ENCODE data around the gene NEAT1. TPM values are rescaled to one million over a fixed set of nuclear protein-coding genes. Genes with fewer than 3 reads are reported as not detected.

Gene NEAT1
- total and polyA plus RNA-seq, 9 of the 15 experiments (the other 6 are each of a cell fraction or from before 2014, with no cell fraction given): 20.1 to 389 (median 62.8) TPM

DNA sequence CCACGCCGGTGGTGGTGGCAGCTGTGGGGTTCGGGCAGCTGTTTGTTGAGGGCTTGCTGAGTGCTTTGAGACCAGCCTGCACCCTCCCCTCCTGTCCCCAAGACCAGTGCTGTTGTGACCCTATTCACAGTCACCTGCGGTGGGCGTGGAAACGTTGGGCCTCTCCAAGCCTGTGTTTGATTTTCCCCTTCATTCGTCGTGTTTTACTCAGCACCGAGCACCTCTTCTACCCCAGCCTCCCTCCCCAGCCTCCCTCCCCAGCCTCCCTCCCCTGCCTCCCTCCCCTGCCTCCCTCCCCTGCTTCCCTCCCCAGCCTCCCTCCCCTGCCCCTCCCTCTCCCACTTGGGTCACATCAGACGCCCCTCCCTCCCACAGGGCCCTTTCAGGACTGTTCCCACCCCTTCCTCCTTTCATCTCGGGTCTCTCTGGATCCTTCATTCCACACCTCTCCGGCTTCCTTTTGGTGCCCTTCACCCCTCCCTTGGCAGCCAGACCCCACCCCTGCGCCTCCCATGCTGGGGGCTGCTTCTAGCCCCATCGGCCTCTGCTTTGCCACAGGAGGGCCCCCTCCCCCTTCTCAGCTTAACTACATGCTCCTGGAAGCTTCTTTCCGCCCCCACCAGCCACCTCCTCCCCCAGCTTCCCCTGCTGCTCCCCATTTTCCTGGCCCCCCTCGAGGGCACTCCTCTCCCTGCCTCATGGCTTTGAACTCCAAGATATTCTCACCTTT is 21.4 kb upstream of the NEAT1 start:
- ATAC-seq (peak; percentile 28; the same call in 2 of the 3 replicates), FAIRE-seq (no peak), DNase-seq (ENCODE audit: extremely low read depth in 1 of 4, low spot score in 3 of 4) (peak in 1 of 4 experiments; percentile 39)
- Histone ChIP-seq H3K9me1 (ENCODE audit: control insufficient read depth, insufficient read depth, low read length) (no peaks in the 10 kb centered on the region), H2AFZ (ENCODE audit: low read depth, low read length) (no peak overlapping the region), H4K20me1 (replicated peaks; ENCODE audit: control insufficient read depth, insufficient read depth, low read length) (0 out of 2 replicates have a peak, but pooled peaks cover 4% of the 10 kb centered on the region), H3K36me3 (ENCODE audit: control insufficient read depth, insufficient read depth, low read length) (peaks cover 80% of the 10 kb centered on the region), H3K4me2 (ENCODE audit: insufficient read depth, low read length) (no peak overlapping the region), H3K9me3 (replicated peaks; ENCODE audit: control insufficient read depth, insufficient read depth, low read depth, low read length) (no peaks in the 10 kb centered on the region), H3K79me2 (ENCODE audit: control insufficient read depth, insufficient read depth, low read length) (no peaks in the 10 kb centered on the region), H3K27ac (ENCODE audit: extremely low read depth, low read depth, low read length) (no peak overlapping the region), H3K27me3 (ENCODE audit: control insufficient read depth in 2 of 2, insufficient read depth in 2 of 2, low read length in 2 of 2) (no peaks in the 10 kb centered on the region), H3K9ac (ENCODE audit: insufficient read depth in 1 of 2, low read depth in 2 of 2, low read length in 2 of 2) (peak overlapping the region in 1 of 2 experiments; percentile 79; a peak in 2 of 4 replicates), H3K4me3 (no peak overlapping the region), H3K4me1 (replicated peaks in 1 of 2; ENCODE audit: control insufficient read depth in 2 of 2, insufficient read depth in 2 of 2, low read length in 2 of 2) (peaks cover 9 to 61% of the 10 kb centered on the region in 2 experiments)
- peak; percentile 62 for TF ChIP-seq EGR1 (conservative IDR thresholded peaks at IDR 0.05)
- TF ChIP-seq ZNF76 (CRISPR knock-in tag; IDR thresholded peaks at IDR 0.05; ENCODE audit: borderline replicate concordance): no peak
- WGBS (ENCODE audit: insufficient coverage, low coverage, missing lambda C conversion rate): 76% methylated on average over 8 of the region's 16 CpGs
- intact Hi-C loops (cut with micrococcal nuclease) (no loop called here), in situ Hi-C loops (cut with MboI) (no loop called here)
- ChIA-PET CTCF (ENCODE audit: low intra/inter-chr PET ratio) (no interaction called here), POLR2A (interaction anchor here (0.7 to 12.2 kb wide), 9 partner anchors 11 to 101 kb away, joined by 3 to 185 read pairs (median 5); partner anchors contain the start of genes FRMD8, MALAT1 and NEAT1)
- no TSS peak for BruUV-seq (replicated peaks)

- H3K4me3 ChIP-seq: no peak overlapping the region
- FAIRE-seq: no peak
- H3K4me1 ChIP-seq (replicated peaks in 1 of 2; ENCODE audit: control insufficient read depth in 2 of 2, insufficient read depth in 2 of 2, low read length in 2 of 2): peaks cover 9 to 58% of the 10 kb centered on the region in 2 experiments
- no peak overlapping the region for H3K4me2 ChIP-seq (ENCODE audit: insufficient read depth, low read length)
- no peak overlapping the region for H3K27ac ChIP-seq (ENCODE audit: extremely low read depth, low read depth, low read length)
- 0 out of 2 replicates have a peak, but pooled peaks cover 4% of the 10 kb centered on the region for H4K20me1 ChIP-seq (replicated peaks; ENCODE audit: control insufficient read depth, insufficient read depth, low read length)
- in situ Hi-C loops (cut with MboI) (no loop called here), intact Hi-C loops (cut with micrococcal nuclease) (no loop called here)
- WGBS (ENCODE audit: insufficient coverage, low coverage, missing lambda C conversion rate): 95% methylated on average over 9 of the region's 10 CpGs
- POLR2A ChIA-PET: interaction anchor here (0.8 to 12.2 kb wide), 5 partner anchors 19 to 103 kb away, joined by 3 to 185 read pairs (median 10); partner anchors contain the start of genes MALAT1, NEAT1 and SLC25A45
- no peaks in the 10 kb centered on the region for H3K9me3 ChIP-seq (replicated peaks; ENCODE audit: control insufficient read depth, insufficient read depth, low read depth, low read length)
- H3K27me3 ChIP-seq (ENCODE audit: control insufficient read depth in 2 of 2, insufficient read depth in 2 of 2, low read length in 2 of 2): no peaks in the 10 kb centered on the region
- no TSS peak for BruUV-seq (replicated peaks)
- H3K36me3 ChIP-seq (ENCODE audit: control insufficient read depth, insufficient read depth, low read length): peaks cover 78% of the 10 kb centered on the region
- no peaks in the 10 kb centered on the region for H3K9me1 ChIP-seq (ENCODE audit: control insufficient read depth, insufficient read depth, low read length)
- no peak for DNase-seq (ENCODE audit: extremely low read depth in 1 of 4, low spot score in 3 of 4)
- H2AFZ ChIP-seq (ENCODE audit: low read depth, low read length): no peak overlapping the region
- CTCF ChIA-PET (ENCODE audit: low intra/inter-chr PET ratio): no interaction called here
- no peaks in the 10 kb centered on the region for H3K79me2 ChIP-seq (ENCODE audit: control insufficient read depth, insufficient read depth, low read length)
- no peak overlapping the region for H3K9ac ChIP-seq (ENCODE audit: insufficient read depth in 1 of 2, low read depth in 2 of 2, low read length in 2 of 2)
- ATAC-seq: no peak
- TF ChIP-seq, protein P1, sequence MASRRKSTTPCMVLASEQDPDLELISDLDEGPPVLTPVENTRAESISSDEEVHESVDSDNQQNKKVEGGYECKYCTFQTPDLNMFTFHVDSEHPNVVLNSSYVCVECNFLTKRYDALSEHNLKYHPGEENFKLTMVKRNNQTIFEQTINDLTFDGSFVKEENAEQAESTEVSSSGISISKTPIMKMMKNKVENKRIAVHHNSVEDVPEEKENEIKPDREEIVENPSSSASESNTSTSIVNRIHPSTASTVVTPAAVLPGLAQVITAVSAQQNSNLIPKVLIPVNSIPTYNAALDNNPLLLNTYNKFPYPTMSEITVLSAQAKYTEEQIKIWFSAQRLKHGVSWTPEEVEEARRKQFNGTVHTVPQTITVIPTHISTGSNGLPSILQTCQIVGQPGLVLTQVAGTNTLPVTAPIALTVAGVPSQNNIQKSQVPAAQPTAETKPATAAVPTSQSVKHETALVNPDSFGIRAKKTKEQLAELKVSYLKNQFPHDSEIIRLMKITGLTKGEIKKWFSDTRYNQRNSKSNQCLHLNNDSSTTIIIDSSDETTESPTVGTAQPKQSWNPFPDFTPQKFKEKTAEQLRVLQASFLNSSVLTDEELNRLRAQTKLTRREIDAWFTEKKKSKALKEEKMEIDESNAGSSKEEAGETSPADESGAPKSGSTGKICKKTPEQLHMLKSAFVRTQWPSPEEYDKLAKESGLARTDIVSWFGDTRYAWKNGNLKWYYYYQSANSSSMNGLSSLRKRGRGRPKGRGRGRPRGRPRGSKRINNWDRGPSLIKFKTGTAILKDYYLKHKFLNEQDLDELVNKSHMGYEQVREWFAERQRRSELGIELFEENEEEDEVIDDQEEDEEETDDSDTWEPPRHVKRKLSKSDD (conservative IDR thresholded peaks at IDR 0.05; ENCODE audit: low read length): no peak
- TF ChIP-seq MIER1 (IDR thresholded peaks at IDR 0.05; ENCODE audit: low read depth) (no peak), ARID2 (IDR thresholded peaks at IDR 0.05) (no peak), THRA (IDR thresholded peaks at IDR 0.05) (no peak), MAFK (IDR thresholded peaks at IDR 0.05; ENCODE audit: low read length) (no peak), ZNF699 (CRISPR knock-in tag; IDR thresholded peaks at IDR 0.05; ENCODE audit: insufficient replicate concordance) (no peak), XRCC4 (IDR thresholded peaks at IDR 0.05; ENCODE audit: extremely low read depth, insufficient read depth, insufficient read length) (no peak), TAF1 (IDR thresholded peaks at IDR 0.05; ENCODE audit: control insufficient read depth, extremely low read depth, insufficient read depth, low read length, severe bottlenecking) (no peak), ZNF644 (tag; IDR thresholded peaks at IDR 0.05; ENCODE audit: low read depth) (no peak)
Measured at GRCh38 chr11:65401803-65402248, 20.8 kb upstream of the NEAT1 start.

All from K562 (cell line).